SK-N-SH (cell line): ENCODE measurements around the gene SPEF1. TPM values are rescaled to one million over a fixed set of nuclear protein-coding genes. Genes with fewer than 3 reads are reported as not detected.

Source experiments
- CTCF ChIA-PET: fragments of 300-600, 350-600 bp; formaldehyde crosslinking; extraction: SDS; loops from one replicate; lab custom pipeline; 2021; lab: Yijun Ruan, JAX
- POLR2A ChIA-PET: fragments of 350-600 bp; sonication (Branson Sonifier 250); formaldehyde crosslinking; extraction: SDS; loops from one replicate; lab custom pipeline; 2020; ENCODE audit warnings: antibody characterized with exemption, inconsistent platforms; lab: Yijun Ruan, JAX
- DNase-seq: peaks from one replicate; pipeline ENCODE4 v3.0.0; 2012
- H2AFZ ChIP-seq: fragments of 200-600 bp; sonication (generic); 2 replicates; pipeline ENCODE4 v1.8.1; 2016; ENCODE audit warnings: antibody characterized with exemption, mild to moderate bottlenecking, low read depth
- H3F3A ChIP-seq: fragments of 200-600 bp; sonication (generic); replicated peaks from 2 replicates; pipeline ENCODE3; 2016; ENCODE audit warnings: antibody characterized with exemption, mild to moderate bottlenecking; ENCODE audit not compliant: insufficient read depth
- H3K27ac ChIP-seq, 2 experiments: fragments of 200-500 bp in 1 of 2; fragments of 200-600 bp in 1 of 2; sonication (Bioruptor generic) in 1 of 2; sonication (generic), shearing (Covaris generic) in 1 of 2; 2 replicates each; pipeline versions ENCODE4 v1.5.1 to v1.6.1; 2014 to 2016; ENCODE audit warnings: low read depth in 2 of 2, inconsistent platforms in 1 of 2, low read length in 1 of 2, mild to moderate bottlenecking in 1 of 2, mixed read lengths in 1 of 2
- H3K27me3 ChIP-seq: fragments of 200-600 bp; sonication (generic), shearing (Covaris generic); 2 replicates; pipeline ENCODE4 v1.6.1; 2016; ENCODE audit warnings: mixed run types; ENCODE audit not compliant: insufficient read depth
- H3K36me3 ChIP-seq, 2 experiments: fragments of 200-500 bp in 1 of 2; fragments of 200-600 bp in 1 of 2; sonication (Bioruptor generic) in 1 of 2; sonication (generic) in 1 of 2; replicated peaks in 1 of 2; 2 replicates each; pipeline versions ENCODE3 to v1.5.1; 2014 to 2016; ENCODE audit warnings: low read length in 1 of 2, mild to moderate bottlenecking in 1 of 2; ENCODE audit not compliant: insufficient read depth in 2 of 2, control insufficient read depth in 1 of 2
- H3K4me1 ChIP-seq, 2 experiments: fragments of 200-500 bp in 1 of 2; fragments of 200-600 bp in 1 of 2; sonication (Bioruptor generic) in 1 of 2; sonication (generic), shearing (Covaris generic) in 1 of 2; 2 replicates each; pipeline versions ENCODE4 v1.5.1 to v1.6.1; 2014 to 2016; ENCODE audit warnings: low read depth in 1 of 2, low read length in 1 of 2, mixed run types in 1 of 2; ENCODE audit not compliant: insufficient read depth in 2 of 2, control insufficient read depth in 1 of 2
- H3K4me2 ChIP-seq: fragments of 200-600 bp; sonication (generic), shearing (Covaris generic); 2 replicates; pipeline ENCODE4 v1.6.1; 2017; ENCODE audit warnings: mixed run types
- H3K4me3 ChIP-seq, 2 experiments: fragments of 200-500 bp in 1 of 2; fragments of 200-600 bp in 1 of 2; sonication (Bioruptor generic) in 1 of 2; sonication (generic), shearing (Covaris generic) in 1 of 2; 2 replicates each; pipeline versions ENCODE4 v1.5.1 to v1.8.1; 2014 to 2016; ENCODE audit warnings: low read depth in 2 of 2, inconsistent platforms in 1 of 2, low read length in 1 of 2, mild to moderate bottlenecking in 1 of 2, mixed read lengths in 1 of 2, moderate library complexity in 1 of 2
- H3K79me2 ChIP-seq: fragments of 200-600 bp; sonication (generic); 2 replicates; pipeline ENCODE4 v1.8.1; 2017; ENCODE audit warnings: mild to moderate bottlenecking; ENCODE audit not compliant: insufficient read depth
- H3K9ac ChIP-seq: fragments of 200-600 bp; sonication (generic); 2 replicates; pipeline ENCODE4 v1.6.1; 2017; ENCODE audit warnings: mixed run types
- H3K9me2 ChIP-seq: fragments of 200-600 bp; sonication (generic); 2 replicates; pipeline ENCODE4 v1.6.1; 2017; ENCODE audit warnings: mixed run types
- H3K9me3 ChIP-seq: fragments of 200-600 bp; sonication (generic); 2 replicates; pipeline ENCODE4 v1.6.1; 2017; ENCODE audit warnings: mixed run types, mild to moderate bottlenecking, moderate library complexity
- H4K20me1 ChIP-seq: fragments of 200-600 bp; sonication (generic); 2 replicates; pipeline ENCODE4 v1.6.1; 2017; ENCODE audit warnings: mild to moderate bottlenecking, mixed run types; ENCODE audit not compliant: insufficient read depth
- CHD2 ChIP-seq: fragments of 150-350 bp; IDR thresholded peaks from 2 replicates; pipeline ENCODE4 v1.6.1; 2018; ENCODE audit warnings: low read length; ENCODE audit not compliant: partially characterized antibody
- EP300 ChIP-seq, 2 experiments: IDR thresholded peaks; 2 replicates each; pipeline versions ENCODE4 v1.4.0 to v1.6.1; 2012; ENCODE audit warnings: borderline replicate concordance in 1 of 2, low read depth in 1 of 2, low read length in 1 of 2
- FOXJ3 ChIP-seq: sonication (generic); formaldehyde crosslinking; IDR thresholded peaks from 2 replicates; pipeline ENCODE4 v1.5.1; 2020; ENCODE audit warnings: mild to moderate bottlenecking, missing genetic modification reagents
- GABPA ChIP-seq: IDR thresholded peaks from 2 replicates; pipeline ENCODE4 v1.4.0; 2012; ENCODE audit warnings: low read depth, mild to moderate bottlenecking
- JUND ChIP-seq: IDR thresholded peaks from 2 replicates; pipeline ENCODE4 v1.4.0; 2012
- NRF1 ChIP-seq: IDR thresholded peaks from 2 replicates; pipeline ENCODE4 v1.6.1; 2012; ENCODE audit warnings: low read depth, mild to moderate bottlenecking, low read length
- RCOR1 ChIP-seq: fragments of 150-350 bp; IDR thresholded peaks from 2 replicates; pipeline ENCODE4 v1.6.1; 2017; ENCODE audit warnings: antibody characterized with exemption, low read length
- SIN3A ChIP-seq: IDR thresholded peaks from 2 replicates; pipeline ENCODE4 v1.6.1; 2012; ENCODE audit warnings: low read depth, mild to moderate bottlenecking, low read length, moderate library complexity, borderline replicate concordance
- TAF1 ChIP-seq: IDR thresholded peaks from 2 replicates; pipeline ENCODE4 v1.6.1; 2012; ENCODE audit warnings: low read depth, mild to moderate bottlenecking, low read length, moderate library complexity, borderline replicate concordance
- TEAD4 ChIP-seq: IDR thresholded peaks from 2 replicates; pipeline ENCODE4 v1.4.0; 2012; ENCODE audit warnings: mild to moderate bottlenecking, borderline replicate concordance; ENCODE audit not compliant: insufficient read depth
- WGBS: methylation state at CpG from one replicate; pipeline ENCODE4 v1.1.6; 2017; ENCODE audit warnings: low lambda C conversion rate; 5-methylcytosine and 5-hydroxymethylcytosine counted together
- polyA plus RNA-seq, 3 experiments: library from polyadenylated mRNA; depleted of rRNA; stranded (reverse); fragments of >200 nt; gene quantifications; 2 replicates each; pipeline ENCODE4 v1.2.3, GENCODE V29; 2012
- TF ChIP-seq, protein P1 (sequence below): IDR thresholded peaks from 2 replicates; pipeline ENCODE4 v1.4.0; 2012; ENCODE audit warnings: low read depth, borderline replicate concordance
- TF ChIP-seq, protein P2 (sequence below): IDR thresholded peaks from 2 replicates; pipeline ENCODE4 v1.4.0; 2012; ENCODE audit warnings: low read depth
- TF ChIP-seq, protein P3 (sequence below): fragments of 150-350 bp; IDR thresholded peaks from 2 replicates; pipeline ENCODE4 v1.6.1; 2017; ENCODE audit warnings: antibody characterized with exemption, low read length, low read depth, borderline replicate concordance
- TF ChIP-seq, protein P4 (sequence below): fragments of 200-600 bp; sonication (generic); IDR thresholded peaks from 2 replicates; pipeline ENCODE4 v1.6.1; 2017; ENCODE audit warnings: antibody characterized with exemption, mild to moderate bottlenecking, moderate library complexity
- TF ChIP-seq, protein P5 (sequence below): IDR thresholded peaks from 2 replicates; pipeline ENCODE4 v1.6.1; 2012; ENCODE audit warnings: mild to moderate bottlenecking, low read depth, low read length, moderate library complexity

Gene SPEF1
- polyA plus RNA-seq, 1 of the 3 experiments (the other 2 are of a cell fraction) = 1.6 TPM

DNA sequence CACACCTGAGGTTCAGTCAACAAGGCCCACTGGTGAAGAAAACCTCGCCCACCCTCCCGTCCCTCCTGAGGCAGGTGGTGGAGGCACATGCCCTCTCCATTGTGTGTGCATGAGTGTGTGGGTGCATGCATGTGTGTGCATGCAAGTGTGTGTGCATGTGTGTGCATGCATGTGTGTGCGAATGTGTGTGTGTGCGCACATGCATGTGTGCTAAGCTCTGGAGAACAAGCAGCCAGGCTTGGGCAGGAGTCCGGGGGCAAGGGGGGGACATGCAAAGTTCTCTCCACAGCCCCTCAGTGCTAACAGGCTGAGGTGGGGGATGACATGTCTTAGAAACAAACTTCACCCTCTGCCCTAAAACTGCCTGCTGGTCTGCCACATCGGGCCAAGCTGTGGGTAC lies 51.9 kb downstream of the SPEF1 start:
- Histone ChIP-seq H3K27me3 (peaks cover 40% of the 10 kb centered on the region), H3K4me3 (no peak overlapping the region), H3K4me1 (no peaks in the 10 kb centered on the region; a peak in 1 of 4 replicates), H3F3A (no peaks in the 10 kb centered on the region), H3K9me2 (no peaks in the 10 kb centered on the region), H3K4me2 (no peak overlapping the region), H2AFZ (no peak overlapping the region), H4K20me1 (no peaks in the 10 kb centered on the region), H3K9ac (no peak overlapping the region), H3K79me2 (no peaks in the 10 kb centered on the region), H3K36me3 (no peaks in the 10 kb centered on the region), H3K9me3 (no peaks in the 10 kb centered on the region), H3K27ac (no peak overlapping the region)
- CTCF ChIA-PET = interaction anchor here (1.5 to 4.7 kb wide), 4 partner anchors 18 to 40 kb away, joined by 5 to 20 read pairs (median 6); no protein-coding TSS in a partner anchor
- WGBS = 57% methylated on average over 6 of the region's 6 CpGs
- POLR2A ChIA-PET = no interaction called here
- TF ChIP-seq SIN3A (no peak), GABPA (no peak), JUND (no peak), TAF1 (no peak), FOXJ3 (CRISPR knock-in tag) (no peak), RCOR1 (no peak), EP300 (IDR thresholded peaks at IDR 0.05; ENCODE audit: borderline replicate concordance in 1 of 2, low read depth in 1 of 2, low read length in 1 of 2) (no peak), NRF1 (no peak), CHD2 (no peak), TEAD4 (no peak)
- TF ChIP-seq, protein P1, sequence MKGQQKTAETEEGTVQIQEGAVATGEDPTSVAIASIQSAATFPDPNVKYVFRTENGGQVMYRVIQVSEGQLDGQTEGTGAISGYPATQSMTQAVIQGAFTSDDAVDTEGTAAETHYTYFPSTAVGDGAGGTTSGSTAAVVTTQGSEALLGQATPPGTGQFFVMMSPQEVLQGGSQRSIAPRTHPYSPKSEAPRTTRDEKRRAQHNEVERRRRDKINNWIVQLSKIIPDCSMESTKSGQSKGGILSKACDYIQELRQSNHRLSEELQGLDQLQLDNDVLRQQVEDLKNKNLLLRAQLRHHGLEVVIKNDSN = no peak
- TF ChIP-seq, protein P2, sequence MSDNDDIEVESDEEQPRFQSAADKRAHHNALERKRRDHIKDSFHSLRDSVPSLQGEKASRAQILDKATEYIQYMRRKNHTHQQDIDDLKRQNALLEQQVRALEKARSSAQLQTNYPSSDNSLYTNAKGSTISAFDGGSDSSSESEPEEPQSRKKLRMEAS = no peak
- TF ChIP-seq, protein P3, sequence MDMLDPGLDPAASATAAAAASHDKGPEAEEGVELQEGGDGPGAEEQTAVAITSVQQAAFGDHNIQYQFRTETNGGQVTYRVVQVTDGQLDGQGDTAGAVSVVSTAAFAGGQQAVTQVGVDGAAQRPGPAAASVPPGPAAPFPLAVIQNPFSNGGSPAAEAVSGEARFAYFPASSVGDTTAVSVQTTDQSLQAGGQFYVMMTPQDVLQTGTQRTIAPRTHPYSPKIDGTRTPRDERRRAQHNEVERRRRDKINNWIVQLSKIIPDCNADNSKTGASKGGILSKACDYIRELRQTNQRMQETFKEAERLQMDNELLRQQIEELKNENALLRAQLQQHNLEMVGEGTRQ = no peak
- TF ChIP-seq, protein P4, sequence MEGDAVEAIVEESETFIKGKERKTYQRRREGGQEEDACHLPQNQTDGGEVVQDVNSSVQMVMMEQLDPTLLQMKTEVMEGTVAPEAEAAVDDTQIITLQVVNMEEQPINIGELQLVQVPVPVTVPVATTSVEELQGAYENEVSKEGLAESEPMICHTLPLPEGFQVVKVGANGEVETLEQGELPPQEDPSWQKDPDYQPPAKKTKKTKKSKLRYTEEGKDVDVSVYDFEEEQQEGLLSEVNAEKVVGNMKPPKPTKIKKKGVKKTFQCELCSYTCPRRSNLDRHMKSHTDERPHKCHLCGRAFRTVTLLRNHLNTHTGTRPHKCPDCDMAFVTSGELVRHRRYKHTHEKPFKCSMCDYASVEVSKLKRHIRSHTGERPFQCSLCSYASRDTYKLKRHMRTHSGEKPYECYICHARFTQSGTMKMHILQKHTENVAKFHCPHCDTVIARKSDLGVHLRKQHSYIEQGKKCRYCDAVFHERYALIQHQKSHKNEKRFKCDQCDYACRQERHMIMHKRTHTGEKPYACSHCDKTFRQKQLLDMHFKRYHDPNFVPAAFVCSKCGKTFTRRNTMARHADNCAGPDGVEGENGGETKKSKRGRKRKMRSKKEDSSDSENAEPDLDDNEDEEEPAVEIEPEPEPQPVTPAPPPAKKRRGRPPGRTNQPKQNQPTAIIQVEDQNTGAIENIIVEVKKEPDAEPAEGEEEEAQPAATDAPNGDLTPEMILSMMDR = no peak
- TF ChIP-seq, protein P5, sequence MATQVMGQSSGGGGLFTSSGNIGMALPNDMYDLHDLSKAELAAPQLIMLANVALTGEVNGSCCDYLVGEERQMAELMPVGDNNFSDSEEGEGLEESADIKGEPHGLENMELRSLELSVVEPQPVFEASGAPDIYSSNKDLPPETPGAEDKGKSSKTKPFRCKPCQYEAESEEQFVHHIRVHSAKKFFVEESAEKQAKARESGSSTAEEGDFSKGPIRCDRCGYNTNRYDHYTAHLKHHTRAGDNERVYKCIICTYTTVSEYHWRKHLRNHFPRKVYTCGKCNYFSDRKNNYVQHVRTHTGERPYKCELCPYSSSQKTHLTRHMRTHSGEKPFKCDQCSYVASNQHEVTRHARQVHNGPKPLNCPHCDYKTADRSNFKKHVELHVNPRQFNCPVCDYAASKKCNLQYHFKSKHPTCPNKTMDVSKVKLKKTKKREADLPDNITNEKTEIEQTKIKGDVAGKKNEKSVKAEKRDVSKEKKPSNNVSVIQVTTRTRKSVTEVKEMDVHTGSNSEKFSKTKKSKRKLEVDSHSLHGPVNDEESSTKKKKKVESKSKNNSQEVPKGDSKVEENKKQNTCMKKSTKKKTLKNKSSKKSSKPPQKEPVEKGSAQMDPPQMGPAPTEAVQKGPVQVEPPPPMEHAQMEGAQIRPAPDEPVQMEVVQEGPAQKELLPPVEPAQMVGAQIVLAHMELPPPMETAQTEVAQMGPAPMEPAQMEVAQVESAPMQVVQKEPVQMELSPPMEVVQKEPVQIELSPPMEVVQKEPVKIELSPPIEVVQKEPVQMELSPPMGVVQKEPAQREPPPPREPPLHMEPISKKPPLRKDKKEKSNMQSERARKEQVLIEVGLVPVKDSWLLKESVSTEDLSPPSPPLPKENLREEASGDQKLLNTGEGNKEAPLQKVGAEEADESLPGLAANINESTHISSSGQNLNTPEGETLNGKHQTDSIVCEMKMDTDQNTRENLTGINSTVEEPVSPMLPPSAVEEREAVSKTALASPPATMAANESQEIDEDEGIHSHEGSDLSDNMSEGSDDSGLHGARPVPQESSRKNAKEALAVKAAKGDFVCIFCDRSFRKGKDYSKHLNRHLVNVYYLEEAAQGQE = no peak
- DNase-seq = no peak
